ENCODE measurements around the gene MICU1. TPM values are rescaled to one million over a fixed set of nuclear protein-coding genes. Genes with fewer than 3 reads are reported as not detected.

MICU1 gene
- total RNA-seq, 1 experiment from 2014 or later = 36.0 TPM

- Mint-ChIP-seq H3K9me3 (peaks cover 5% of the 10 kb centered on the region), H3K27ac (peak overlapping the region; percentile 60; the same call in 1 of the 2 replicates), H3K36me3 (peaks cover 5% of the 10 kb centered on the region; the same call in 1 of the 2 replicates), H3K27me3 (ENCODE audit: low read depth) (no peaks in the 10 kb centered on the region), H3K4me1 (peaks cover 16% of the 10 kb centered on the region), H3K4me3 (no peak overlapping the region)
- no peak for TF ChIP-seq ZBTB21 (CRISPR knock-in tag; IDR thresholded peaks at IDR 0.05; ENCODE audit: borderline replicate concordance)
- DNase-seq (ENCODE audit: low spot score) = no peak
- ChIA-PET POLR2A (no interaction called here), CTCF (no interaction called here)
- ATAC-seq = peak; percentile 28; the same call in 1 of the 2 replicates
These were observed 20.8 kb downstream of the MICU1 start for GRCh38 chr10:72605122-72605521.

GRCh38 chr10:72601144-72601543 lies 24.7 kb downstream of the MICU1 start:
- no peak overlapping the region for H3K4me3 Mint-ChIP-seq
- DNase-seq (ENCODE audit: low spot score) (no peak), ATAC-seq (no peak)
- ChIA-PET CTCF (interaction anchor here (0.6 kb wide), 1 partner anchor 421 kb away, joined by 3 read pairs; no protein-coding TSS in a partner anchor), POLR2A (interaction anchor here (0.9 kb wide), 1 partner anchor 24 kb away, joined by 3 read pairs; no protein-coding TSS in a partner anchor)
- no peaks in the 10 kb centered on the region for H3K36me3 Mint-ChIP-seq
- no peak for TF ChIP-seq NFATC4 (CRISPR knock-in tag; IDR thresholded peaks at IDR 0.05)
- TF ChIP-seq HMGXB4 (CRISPR knock-in tag; IDR thresholded peaks at IDR 0.05) = no peak
- no peak for TF ChIP-seq IRF1 (CRISPR knock-in tag; IDR thresholded peaks at IDR 0.05)
- TF ChIP-seq TCF7 (CRISPR knock-in tag; IDR thresholded peaks at IDR 0.05; ENCODE audit: low read depth) = no peak
- TF ChIP-seq GRHL2 (CRISPR knock-in tag; IDR thresholded peaks at IDR 0.05; ENCODE audit: insufficient replicate concordance, severe bottlenecking) = no peak
- no peak for TF ChIP-seq GTF2I (CRISPR knock-in tag; conservative IDR thresholded peaks at IDR 0.05)
- TF ChIP-seq IRF2 (CRISPR knock-in tag; IDR thresholded peaks at IDR 0.05; ENCODE audit: borderline replicate concordance, low read depth) = no peak
- no peak for TF ChIP-seq RORB (CRISPR knock-in tag; IDR thresholded peaks at IDR 0.05)
- no peak for TF ChIP-seq ZBTB21 (CRISPR knock-in tag; IDR thresholded peaks at IDR 0.05; ENCODE audit: borderline replicate concordance)
- TF ChIP-seq TEAD1 (CRISPR knock-in tag; IDR thresholded peaks at IDR 0.05) = no peak
- no peak for TF ChIP-seq ZNF532 (CRISPR knock-in tag; IDR thresholded peaks at IDR 0.05; ENCODE audit: borderline replicate concordance)
- no peak for TF ChIP-seq AR (CRISPR knock-in tag; IDR thresholded peaks at IDR 0.05)
- H3K9me3 Mint-ChIP-seq = no peaks in the 10 kb centered on the region
- no peaks in the 10 kb centered on the region for H3K27me3 Mint-ChIP-seq (ENCODE audit: low read depth)
- H3K4me1 Mint-ChIP-seq = peaks cover 25% of the 10 kb centered on the region
- no peak overlapping the region for H3K27ac Mint-ChIP-seq
